A549 (cell line): ENCODE results near the gene C1QTNF1. TPM values are rescaled to one million over a fixed set of nuclear protein-coding genes. Genes with fewer than 3 reads are reported as not detected.

Experiments used
- ATAC-seq, 2 experiments: fragments of 200-7000 bp in 1 of 2; fragments of >200 bp in 1 of 2; cut with Nextera tagmentation in 1 of 2; cut with Tn5 transposase in 1 of 2; 3 replicates each; pipeline versions ENCODE4 v1.8.0 to v1.9.1; 2018 to 2020; ENCODE audit warnings: mild to moderate bottlenecking in 1 of 2, moderate library complexity in 1 of 2
- CTCF ChIA-PET: fragments of 300-600 bp; sonication (Branson Sonifier 250); formaldehyde crosslinking; extraction: SDS; loops from one replicate; lab custom pipeline; 2021; ENCODE audit warnings: antibody characterized with exemption, inconsistent platforms; lab: Yijun Ruan, JAX
- POLR2A ChIA-PET: fragments of 350-600 bp; formaldehyde crosslinking; extraction: SDS; loops from one replicate; lab custom pipeline; 2021; ENCODE audit warnings: antibody characterized with exemption, inconsistent platforms; lab: Yijun Ruan, JAX
- DNase-seq, 2 experiments: peaks; one replicate each; pipeline versions ENCODE4 v3.0.0 to v3.0.0-alpha.2; 2011 to 2016; ENCODE audit warnings: low read depth in 1 of 2, low spot score in 1 of 2
- FAIRE-seq: peaks from 2 replicates; lab custom pipeline; 2011; peaks lifted over from hg19 to GRCh38; lab: Jason Lieb, UNC
- H3K27ac ChIP-seq, 2 experiments: fragments of >200 bp; sonication (Bioruptor Twin); formaldehyde crosslinking; 3 replicates each; pipeline ENCODE4 v1.5.1; 2016 to 2017
- H3K4me1 ChIP-seq: fragments of >200 bp; sonication (Bioruptor Twin); formaldehyde crosslinking; 3 replicates; pipeline ENCODE4 v1.6.1; 2016
- H3K4me2 ChIP-seq: fragments of >200 bp; sonication (Bioruptor Twin); formaldehyde crosslinking; 3 replicates; pipeline ENCODE4 v1.6.1; 2016
- H3K4me3 ChIP-seq: fragments of >200 bp; sonication (Bioruptor Twin); formaldehyde crosslinking; 3 replicates; pipeline ENCODE4 v1.5.1; 2016
- H3K9me3 ChIP-seq: fragments of >200 bp; sonication (Bioruptor Twin); formaldehyde crosslinking; 3 replicates; pipeline ENCODE4 v1.6.1; 2016
- CBX2 ChIP-seq: fragments of 200-600 bp; sonication (generic); IDR thresholded peaks from 2 replicates; pipeline ENCODE4 v1.6.1; 2016; ENCODE audit warnings: low read depth, mild to moderate bottlenecking, borderline replicate concordance
- CEBPB ChIP-seq, 2 experiments: fragments of >200 bp in 1 of 2; sonication (Bioruptor Twin) in 1 of 2; formaldehyde crosslinking in 1 of 2; IDR thresholded peaks; 2 replicates each; pipeline ENCODE4 v1.6.1; 2012 to 2016
- CHD4 ChIP-seq: fragments of 200-600 bp; sonication (generic); IDR thresholded peaks from 2 replicates; pipeline ENCODE4 v1.6.1; 2016; ENCODE audit warnings: antibody characterized with exemption, mild to moderate bottlenecking, borderline replicate concordance
- EHF ChIP-seq: fragments of 250-450 bp; sonication (Bioruptor Pico); IDR thresholded peaks from 2 replicates; pipeline ENCODE4 v1.5.0; 2020; ENCODE audit warnings: mild to moderate bottlenecking
- EHMT2 ChIP-seq: fragments of 200-600 bp; sonication (generic); IDR thresholded peaks from 2 replicates; pipeline ENCODE4 v1.6.1; 2016; ENCODE audit warnings: antibody characterized with exemption, low read depth, mild to moderate bottlenecking, moderate library complexity
- FOSL2 ChIP-seq, 2 experiments: fragments of 450-650 bp in 1 of 2; fragments of >200 bp in 1 of 2; sonication (Bioruptor Twin) in 1 of 2; formaldehyde crosslinking; IDR thresholded peaks; 2 replicates each; pipeline versions ENCODE4 v1.5.0 to v1.6.1; 2016 to 2020; ENCODE audit warnings: mild to moderate bottlenecking in 1 of 2, moderate library complexity in 1 of 2
- FOXS1 ChIP-seq: fragments of 250-450 bp; sonication (Bioruptor Pico); IDR thresholded peaks from 2 replicates; pipeline ENCODE4 v1.5.0; 2020; ENCODE audit warnings: mild to moderate bottlenecking, moderate library complexity
- HOXA7 ChIP-seq: fragments of 250-450 bp; sonication (Bioruptor Pico); IDR thresholded peaks from 2 replicates; pipeline ENCODE4 v1.5.0; 2020; ENCODE audit warnings: mild to moderate bottlenecking, moderate library complexity
- KDM1A ChIP-seq: fragments of 200-600 bp; sonication (generic); IDR thresholded peaks from 2 replicates; pipeline ENCODE4 v1.6.1; 2016; ENCODE audit warnings: low read depth, mild to moderate bottlenecking
- KDM5A ChIP-seq: fragments of 200-600 bp; sonication (generic); IDR thresholded peaks from 2 replicates; pipeline ENCODE4 v1.6.1; 2016; ENCODE audit warnings: antibody characterized with exemption, mild to moderate bottlenecking
- MAFK ChIP-seq: fragments of 450-650 bp; IDR thresholded peaks from 2 replicates; pipeline ENCODE4 v1.6.1; 2014; ENCODE audit not compliant: partially characterized antibody
- NFE2L2 ChIP-seq: fragments of 150-350 bp; conservative IDR thresholded peaks from 2 replicates; pipeline ENCODE4 v1.6.1; 2014; ENCODE audit warnings: low read length
- RAD21 ChIP-seq, 2 experiments: fragments of >200 bp in 1 of 2; sonication (Bioruptor Twin) in 1 of 2; formaldehyde crosslinking in 1 of 2; IDR thresholded peaks in 1 of 2; conservative IDR thresholded peaks in 1 of 2; 2 replicates in 1 of 2; 3 replicates in 1 of 2; pipeline ENCODE4 v1.6.1; 2012 to 2018; ENCODE audit warnings: inconsistent platforms in 1 of 2
- RCOR1 ChIP-seq: fragments of 150-350 bp; IDR thresholded peaks from 2 replicates; pipeline ENCODE4 v1.6.1; 2014; ENCODE audit warnings: antibody characterized with exemption, low read length, low read depth
- ZSCAN20 ChIP-seq: fragments of 250-450 bp; sonication (Bioruptor Pico); IDR thresholded peaks from 2 replicates; pipeline ENCODE4 v1.8.0; 2022; ENCODE audit warnings: mild to moderate bottlenecking, moderate library complexity
- WGBS: methylation state at CpG from one replicate; pipeline ENCODE4 v1.1.6; 2017; ENCODE audit errors: missing lambda C conversion rate; 5-methylcytosine and 5-hydroxymethylcytosine counted together
- polyA plus RNA-seq, 4 experiments: library from polyadenylated mRNA; depleted of rRNA in 3 of 4; stranded (reverse); fragments of >200 nt; fragmentation: RNase III in 1 of 4; extraction: RNeasy Plus Mini Kit Qiagen cat#74134 plus additional on column Dnase treatment in 1 of 4; gene quantifications; 2 replicates in 3 of 4; 3 replicates in 1 of 4; pipeline ENCODE4 v1.2.3, GENCODE V29; 2011 to 2017
- TF ChIP-seq, protein P1 (sequence below): fragments of >200 bp; sonication (Bioruptor Twin); formaldehyde crosslinking; IDR thresholded peaks from 3 replicates; pipeline ENCODE4 v1.6.1; 2016
- TF ChIP-seq, protein P2 (sequence below): fragments of >200 bp; sonication (Bioruptor Twin); formaldehyde crosslinking; IDR thresholded peaks from 2 replicates; pipeline ENCODE4 v1.6.1; 2016
- TF ChIP-seq, protein P3 (sequence below): fragments of 200-600 bp; sonication (generic); IDR thresholded peaks from 2 replicates; pipeline ENCODE4 v1.6.1; 2016; ENCODE audit warnings: antibody characterized with exemption, mild to moderate bottlenecking, moderate library complexity
- TF ChIP-seq, protein P4 (sequence below): fragments of 250-450 bp; sonication (Bioruptor Pico); IDR thresholded peaks from 2 replicates; pipeline ENCODE4 v1.5.0; 2021; ENCODE audit warnings: mild to moderate bottlenecking, moderate library complexity, borderline replicate concordance
- TF ChIP-seq, protein P5 (sequence below): fragments of >200 bp; sonication (Bioruptor Twin); formaldehyde crosslinking; IDR thresholded peaks from 3 replicates; pipeline ENCODE4 v1.5.1; 2016

C1QTNF1 gene
- polyA plus RNA-seq, 2 of the 4 experiments (the other 2 are of a cell fraction) = 10.2 to 26.1 TPM

DNA sequence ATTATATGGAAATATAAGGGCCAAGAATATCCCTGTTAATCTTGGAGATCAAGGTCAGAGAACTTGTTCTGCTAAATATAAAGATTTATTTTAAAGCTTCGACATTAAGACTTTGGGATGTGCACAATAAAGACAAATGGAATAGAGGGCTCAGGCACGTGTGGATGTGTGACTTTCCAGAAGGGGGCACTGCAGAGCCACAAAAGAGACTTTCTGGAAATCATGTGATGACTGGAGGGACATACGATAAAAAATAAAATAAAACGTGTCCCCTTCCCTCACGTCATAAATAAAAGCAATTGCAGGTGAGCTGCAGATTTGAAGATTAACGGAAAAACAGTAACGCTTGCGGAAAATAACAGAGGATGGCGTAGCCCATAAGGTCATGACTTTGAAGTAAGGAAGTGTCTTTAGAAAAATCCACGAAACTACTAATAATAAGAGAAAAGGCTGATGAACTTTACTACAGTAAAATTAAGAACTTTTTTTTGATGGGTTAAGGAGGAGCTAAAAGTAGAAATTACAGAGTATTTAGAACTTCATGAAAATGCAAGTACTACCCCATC lies 41.2 kb downstream of the C1QTNF1 start (continued):
- TF ChIP-seq, protein P1, sequence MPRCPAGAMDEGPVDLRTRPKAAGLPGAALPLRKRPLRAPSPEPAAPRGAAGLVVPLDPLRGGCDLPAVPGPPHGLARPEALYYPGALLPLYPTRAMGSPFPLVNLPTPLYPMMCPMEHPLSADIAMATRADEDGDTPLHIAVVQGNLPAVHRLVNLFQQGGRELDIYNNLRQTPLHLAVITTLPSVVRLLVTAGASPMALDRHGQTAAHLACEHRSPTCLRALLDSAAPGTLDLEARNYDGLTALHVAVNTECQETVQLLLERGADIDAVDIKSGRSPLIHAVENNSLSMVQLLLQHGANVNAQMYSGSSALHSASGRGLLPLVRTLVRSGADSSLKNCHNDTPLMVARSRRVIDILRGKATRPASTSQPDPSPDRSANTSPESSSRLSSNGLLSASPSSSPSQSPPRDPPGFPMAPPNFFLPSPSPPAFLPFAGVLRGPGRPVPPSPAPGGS = no peak
- no peak for TF ChIP-seq NFE2L2

DNA sequence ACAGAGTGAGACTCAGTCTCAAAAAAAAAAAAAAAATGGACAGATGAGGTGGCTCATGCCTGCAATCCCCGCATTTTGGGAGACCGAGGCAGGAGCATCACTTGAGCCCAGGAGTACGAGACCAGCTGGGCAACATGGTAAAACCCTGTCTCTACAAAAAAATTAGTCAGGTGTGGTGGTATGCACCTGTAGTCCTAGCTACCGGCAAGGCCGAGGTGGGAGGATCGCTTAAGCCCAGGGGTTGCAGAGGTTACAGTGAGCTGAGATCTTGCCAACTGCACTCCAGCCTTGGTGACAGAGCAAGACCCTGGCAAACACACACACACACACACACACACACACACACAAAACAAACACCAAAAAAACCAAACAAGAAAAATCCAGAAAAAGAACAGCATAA lies 43.0 kb downstream of the C1QTNF1 start:
- no peak overlapping the region for H3K4me3 ChIP-seq
- POLR2A ChIA-PET = no interaction called here
- FAIRE-seq (no peak), DNase-seq (no peak), ATAC-seq (no peak)
- TF ChIP-seq MAFK (no peak), ZSCAN20 (CRISPR knock-in tag) (no peak), KDM1A (no peak), RCOR1 (no peak), FOSL2 (IDR thresholded peaks at IDR 0.05) (no peak), FOSL2 (CRISPR knock-in tag; IDR thresholded peaks at IDR 0.05) (no peak), FOXS1 (CRISPR knock-in tag) (no peak), HOXA7 (CRISPR knock-in tag) (no peak), RAD21 (conservative IDR thresholded peaks at IDR 0.05 in 1 of 2, IDR thresholded peaks at IDR 0.05 in 1 of 2) (no peak), CEBPB (IDR thresholded peaks at IDR 0.05) (no peak), KDM5A (no peak), CHD4 (no peak), CBX2 (no peak), EHF (no peak), EHMT2 (no peak)
- TF ChIP-seq, protein P1 = no peak
- TF ChIP-seq, protein P2, sequence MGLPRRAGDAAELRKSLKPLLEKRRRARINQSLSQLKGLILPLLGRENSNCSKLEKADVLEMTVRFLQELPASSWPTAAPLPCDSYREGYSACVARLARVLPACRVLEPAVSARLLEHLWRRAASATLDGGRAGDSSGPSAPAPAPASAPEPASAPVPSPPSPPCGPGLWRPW = no peak
- TF ChIP-seq, protein P3, sequence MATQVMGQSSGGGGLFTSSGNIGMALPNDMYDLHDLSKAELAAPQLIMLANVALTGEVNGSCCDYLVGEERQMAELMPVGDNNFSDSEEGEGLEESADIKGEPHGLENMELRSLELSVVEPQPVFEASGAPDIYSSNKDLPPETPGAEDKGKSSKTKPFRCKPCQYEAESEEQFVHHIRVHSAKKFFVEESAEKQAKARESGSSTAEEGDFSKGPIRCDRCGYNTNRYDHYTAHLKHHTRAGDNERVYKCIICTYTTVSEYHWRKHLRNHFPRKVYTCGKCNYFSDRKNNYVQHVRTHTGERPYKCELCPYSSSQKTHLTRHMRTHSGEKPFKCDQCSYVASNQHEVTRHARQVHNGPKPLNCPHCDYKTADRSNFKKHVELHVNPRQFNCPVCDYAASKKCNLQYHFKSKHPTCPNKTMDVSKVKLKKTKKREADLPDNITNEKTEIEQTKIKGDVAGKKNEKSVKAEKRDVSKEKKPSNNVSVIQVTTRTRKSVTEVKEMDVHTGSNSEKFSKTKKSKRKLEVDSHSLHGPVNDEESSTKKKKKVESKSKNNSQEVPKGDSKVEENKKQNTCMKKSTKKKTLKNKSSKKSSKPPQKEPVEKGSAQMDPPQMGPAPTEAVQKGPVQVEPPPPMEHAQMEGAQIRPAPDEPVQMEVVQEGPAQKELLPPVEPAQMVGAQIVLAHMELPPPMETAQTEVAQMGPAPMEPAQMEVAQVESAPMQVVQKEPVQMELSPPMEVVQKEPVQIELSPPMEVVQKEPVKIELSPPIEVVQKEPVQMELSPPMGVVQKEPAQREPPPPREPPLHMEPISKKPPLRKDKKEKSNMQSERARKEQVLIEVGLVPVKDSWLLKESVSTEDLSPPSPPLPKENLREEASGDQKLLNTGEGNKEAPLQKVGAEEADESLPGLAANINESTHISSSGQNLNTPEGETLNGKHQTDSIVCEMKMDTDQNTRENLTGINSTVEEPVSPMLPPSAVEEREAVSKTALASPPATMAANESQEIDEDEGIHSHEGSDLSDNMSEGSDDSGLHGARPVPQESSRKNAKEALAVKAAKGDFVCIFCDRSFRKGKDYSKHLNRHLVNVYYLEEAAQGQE = no peak
- TF ChIP-seq, protein P4, sequence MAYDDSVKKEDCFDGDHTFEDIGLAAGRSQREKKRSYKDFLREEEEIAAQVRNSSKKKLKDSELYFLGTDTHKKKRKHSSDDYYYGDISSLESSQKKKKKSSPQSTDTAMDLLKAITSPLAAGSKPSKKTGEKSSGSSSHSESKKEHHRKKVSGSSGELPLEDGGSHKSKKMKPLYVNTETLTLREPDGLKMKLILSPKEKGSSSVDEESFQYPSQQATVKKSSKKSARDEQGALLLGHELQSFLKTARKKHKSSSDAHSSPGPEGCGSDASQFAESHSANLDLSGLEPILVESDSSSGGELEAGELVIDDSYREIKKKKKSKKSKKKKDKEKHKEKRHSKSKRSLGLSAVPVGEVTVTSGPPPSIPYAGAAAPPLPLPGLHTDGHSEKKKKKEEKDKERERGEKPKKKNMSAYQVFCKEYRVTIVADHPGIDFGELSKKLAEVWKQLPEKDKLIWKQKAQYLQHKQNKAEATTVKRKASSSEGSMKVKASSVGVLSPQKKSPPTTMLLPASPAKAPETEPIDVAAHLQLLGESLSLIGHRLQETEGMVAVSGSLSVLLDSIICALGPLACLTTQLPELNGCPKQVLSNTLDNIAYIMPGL (CRISPR knock-in tag) = no peak
- TF ChIP-seq, protein P5, sequence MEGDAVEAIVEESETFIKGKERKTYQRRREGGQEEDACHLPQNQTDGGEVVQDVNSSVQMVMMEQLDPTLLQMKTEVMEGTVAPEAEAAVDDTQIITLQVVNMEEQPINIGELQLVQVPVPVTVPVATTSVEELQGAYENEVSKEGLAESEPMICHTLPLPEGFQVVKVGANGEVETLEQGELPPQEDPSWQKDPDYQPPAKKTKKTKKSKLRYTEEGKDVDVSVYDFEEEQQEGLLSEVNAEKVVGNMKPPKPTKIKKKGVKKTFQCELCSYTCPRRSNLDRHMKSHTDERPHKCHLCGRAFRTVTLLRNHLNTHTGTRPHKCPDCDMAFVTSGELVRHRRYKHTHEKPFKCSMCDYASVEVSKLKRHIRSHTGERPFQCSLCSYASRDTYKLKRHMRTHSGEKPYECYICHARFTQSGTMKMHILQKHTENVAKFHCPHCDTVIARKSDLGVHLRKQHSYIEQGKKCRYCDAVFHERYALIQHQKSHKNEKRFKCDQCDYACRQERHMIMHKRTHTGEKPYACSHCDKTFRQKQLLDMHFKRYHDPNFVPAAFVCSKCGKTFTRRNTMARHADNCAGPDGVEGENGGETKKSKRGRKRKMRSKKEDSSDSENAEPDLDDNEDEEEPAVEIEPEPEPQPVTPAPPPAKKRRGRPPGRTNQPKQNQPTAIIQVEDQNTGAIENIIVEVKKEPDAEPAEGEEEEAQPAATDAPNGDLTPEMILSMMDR = no peak
- H3K4me2 ChIP-seq = no peak overlapping the region
- H3K27ac ChIP-seq = no peak overlapping the region
- CTCF ChIA-PET = interaction anchor here (0.6 to 2.5 kb wide), 14 partner anchors 15 to 549 kb away, joined by 3 to 13 read pairs (median 5); no protein-coding TSS in a partner anchor
- WGBS = 87% methylated on average over 6 of the region's 6 CpGs
- H3K4me1 ChIP-seq = no peaks in the 10 kb centered on the region
- no peaks in the 10 kb centered on the region for H3K9me3 ChIP-seq
